Ishikawa (cell line): ENCODE data around the gene ACAN.

Source experiments
- CEBPB ChIP-seq: IDR thresholded peaks from 2 replicates; pipeline ENCODE4 v1.6.1; 2012
- NFIC ChIP-seq: IDR thresholded peaks from 2 replicates; pipeline ENCODE4 v1.6.1; 2012

GRCh38 chr15:88756521-88756920, 46.7 kb upstream of the ACAN start:
- no peak for TF ChIP-seq CEBPB
- no peak for TF ChIP-seq NFIC
